GM06990 (cell line): Measurements from ENCODE around the gene SLC17A1.

Experiments used
- DNase-seq: peaks from one replicate; pipeline ENCODE4 v3.0.0-alpha.2; 2011; ENCODE audit not compliant: insufficient read length; ENCODE audit errors: extremely low read depth
- H3K27me3 ChIP-seq: replicated peaks from 2 replicates; pipeline ENCODE4 v1.6.0; 2011; ENCODE audit warnings: low read length; ENCODE audit not compliant: control insufficient read depth, insufficient read depth
- H3K36me3 ChIP-seq: 2 replicates; pipeline ENCODE4 v1.5.1; 2011; ENCODE audit warnings: low read length; ENCODE audit not compliant: control insufficient read depth, insufficient read depth
- H3K4me3 ChIP-seq: replicated peaks from 2 replicates; pipeline ENCODE4 v1.5.1; 2011; ENCODE audit warnings: low read depth, mild to moderate bottlenecking, control low read depth, low read length
- TF ChIP-seq, protein P1 (sequence below): IDR thresholded peaks from 2 replicates; pipeline ENCODE4 v1.5.1; 2011; ENCODE audit warnings: low read length, control low read depth, mild to moderate bottlenecking, inconsistent platforms; ENCODE audit not compliant: insufficient read depth, poor library complexity, severe bottlenecking

SLC17A1 gene

DNA sequence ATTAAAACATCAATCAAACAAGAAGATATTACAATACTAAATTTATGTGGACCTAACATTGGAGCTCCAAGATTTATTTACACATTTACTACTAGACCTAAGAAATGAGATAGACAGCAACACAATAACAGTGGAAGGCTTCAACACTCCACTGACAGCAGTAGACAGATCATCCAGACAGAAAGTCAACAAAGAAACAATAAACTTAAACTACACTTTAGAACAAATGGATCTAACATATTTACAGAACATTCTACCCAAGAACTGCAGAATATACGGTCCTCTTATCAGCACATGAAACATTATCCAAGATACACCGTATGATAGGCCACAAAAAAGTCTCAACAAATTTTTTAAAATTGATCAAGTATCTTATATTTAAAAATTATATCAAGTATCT lies 27.0 kb downstream of the SLC17A1 start:
- Histone ChIP-seq H3K4me3 (no peak overlapping the region), H3K27me3 (no peaks in the 10 kb centered on the region), H3K36me3 (no peaks in the 10 kb centered on the region)
- no peak for DNase-seq
- TF ChIP-seq, protein P1, sequence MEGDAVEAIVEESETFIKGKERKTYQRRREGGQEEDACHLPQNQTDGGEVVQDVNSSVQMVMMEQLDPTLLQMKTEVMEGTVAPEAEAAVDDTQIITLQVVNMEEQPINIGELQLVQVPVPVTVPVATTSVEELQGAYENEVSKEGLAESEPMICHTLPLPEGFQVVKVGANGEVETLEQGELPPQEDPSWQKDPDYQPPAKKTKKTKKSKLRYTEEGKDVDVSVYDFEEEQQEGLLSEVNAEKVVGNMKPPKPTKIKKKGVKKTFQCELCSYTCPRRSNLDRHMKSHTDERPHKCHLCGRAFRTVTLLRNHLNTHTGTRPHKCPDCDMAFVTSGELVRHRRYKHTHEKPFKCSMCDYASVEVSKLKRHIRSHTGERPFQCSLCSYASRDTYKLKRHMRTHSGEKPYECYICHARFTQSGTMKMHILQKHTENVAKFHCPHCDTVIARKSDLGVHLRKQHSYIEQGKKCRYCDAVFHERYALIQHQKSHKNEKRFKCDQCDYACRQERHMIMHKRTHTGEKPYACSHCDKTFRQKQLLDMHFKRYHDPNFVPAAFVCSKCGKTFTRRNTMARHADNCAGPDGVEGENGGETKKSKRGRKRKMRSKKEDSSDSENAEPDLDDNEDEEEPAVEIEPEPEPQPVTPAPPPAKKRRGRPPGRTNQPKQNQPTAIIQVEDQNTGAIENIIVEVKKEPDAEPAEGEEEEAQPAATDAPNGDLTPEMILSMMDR = no peak

DNA sequence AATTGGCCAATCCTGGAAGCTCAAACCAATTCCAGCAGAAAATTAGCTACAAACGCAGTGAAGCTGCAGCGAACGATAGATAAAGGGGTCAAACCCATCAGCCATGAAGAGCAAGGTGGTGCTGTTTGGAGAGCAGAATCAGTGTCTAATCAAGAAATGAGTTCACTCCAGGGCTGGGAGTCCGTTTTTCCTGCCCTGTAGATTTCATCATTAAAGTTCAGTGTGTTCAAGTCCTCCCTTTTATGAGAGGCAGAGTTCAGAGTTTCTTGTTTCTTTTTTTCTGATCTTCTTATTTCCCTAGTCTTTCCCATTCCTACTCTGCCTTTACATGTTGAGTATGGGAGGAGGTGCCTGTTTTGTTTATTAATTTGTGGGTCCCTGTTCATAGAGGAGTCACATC lies 30.4 kb downstream of the SLC17A1 start:
- DNase-seq = no peak
- Histone ChIP-seq H3K4me3 (no peak overlapping the region), H3K36me3 (no peaks in the 10 kb centered on the region), H3K27me3 (no peaks in the 10 kb centered on the region)
- TF ChIP-seq, protein P1 = no peak

DNA sequence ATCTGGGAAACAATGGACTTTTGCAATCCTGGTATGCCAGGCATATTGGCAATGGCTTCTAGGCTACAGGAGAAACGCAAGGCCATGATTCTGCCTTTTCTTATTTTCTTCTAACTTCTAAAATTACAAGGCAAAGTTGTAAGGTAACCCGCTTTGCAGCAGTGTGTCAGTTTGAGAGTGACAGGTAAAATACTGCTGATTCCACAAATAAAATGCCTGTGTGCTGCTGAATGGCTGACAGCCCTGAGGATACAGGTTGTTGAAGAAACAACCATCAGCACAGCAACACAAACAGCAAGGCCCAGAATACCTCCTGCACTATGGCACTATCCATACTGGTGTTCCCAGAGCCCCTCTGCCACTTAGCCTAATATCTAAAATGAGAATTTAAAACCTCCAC lies 37.1 kb downstream of the SLC17A1 start:
- TF ChIP-seq, protein P1 = no peak
- DNase-seq = no peak
- H3K36me3 ChIP-seq = no peaks in the 10 kb centered on the region
- no peak overlapping the region for H3K4me3 ChIP-seq
- no peaks in the 10 kb centered on the region for H3K27me3 ChIP-seq

DNA sequence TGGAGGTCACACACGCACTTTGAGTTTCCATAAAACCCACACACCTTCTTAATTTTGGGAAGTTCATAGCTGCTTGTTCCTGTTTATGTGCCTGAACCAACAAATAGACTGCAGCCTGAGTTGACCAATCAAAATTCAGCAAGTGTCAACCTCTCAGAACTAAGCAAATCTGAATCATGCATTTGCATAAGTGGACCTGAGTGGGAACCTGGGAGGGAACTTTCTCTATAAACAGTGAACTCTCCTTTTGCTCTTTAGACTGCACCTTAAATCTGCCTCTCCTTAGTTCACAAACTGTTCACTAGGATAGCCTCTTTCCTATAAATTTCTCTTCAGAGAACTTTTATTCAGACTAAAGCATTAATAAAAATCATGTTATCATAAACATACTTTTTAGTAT lies 37.9 kb downstream of the SLC17A1 start:
- Histone ChIP-seq H3K27me3 (no peaks in the 10 kb centered on the region), H3K36me3 (no peaks in the 10 kb centered on the region), H3K4me3 (no peak overlapping the region)
- DNase-seq = no peak
- TF ChIP-seq, protein P1 = no peak

DNA sequence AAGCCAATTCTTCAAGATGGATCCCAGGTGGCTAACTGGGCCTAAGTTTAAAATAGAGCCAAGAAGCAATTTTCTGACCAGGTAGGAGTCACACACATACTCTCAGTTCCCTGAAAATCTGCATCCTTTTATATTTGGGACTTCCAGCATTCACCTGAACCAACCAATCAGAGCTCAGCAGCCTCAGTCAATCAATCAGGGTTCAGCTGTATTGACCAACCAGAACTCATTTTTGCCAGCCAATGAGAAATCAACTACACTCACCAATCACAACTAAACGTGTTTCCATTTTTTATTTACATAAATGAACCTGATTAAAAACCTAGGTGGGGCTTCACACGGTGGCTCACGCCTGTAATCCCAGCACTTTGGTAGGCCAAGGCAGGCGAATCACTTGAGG lies 39.8 kb downstream of the SLC17A1 start:
- H3K4me3 ChIP-seq = no peak overlapping the region
- no peaks in the 10 kb centered on the region for H3K36me3 ChIP-seq
- no peak for DNase-seq
- H3K27me3 ChIP-seq = no peaks in the 10 kb centered on the region
- TF ChIP-seq, protein P1 = no peak

DNA sequence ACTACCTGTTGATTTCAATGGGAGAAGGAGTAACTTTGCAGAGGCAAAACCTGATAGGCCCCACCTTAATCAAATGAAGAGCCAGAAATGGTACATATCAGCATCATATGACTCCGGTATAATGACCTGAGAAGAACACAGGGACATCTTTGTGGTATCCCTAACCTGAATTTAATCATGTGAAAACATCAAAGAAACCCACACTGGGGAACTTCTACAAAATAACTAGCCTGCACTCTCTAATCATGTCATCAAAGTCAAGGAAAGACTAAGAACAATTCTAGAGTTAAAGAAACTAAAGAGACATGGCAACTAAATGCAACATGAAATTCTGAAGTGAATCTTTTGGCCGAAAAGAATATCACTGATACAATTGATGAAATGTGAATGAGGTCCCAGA lies 42.4 kb downstream of the SLC17A1 start:
- TF ChIP-seq, protein P1 = no peak
- Histone ChIP-seq H3K4me3 (no peak overlapping the region), H3K36me3 (no peaks in the 10 kb centered on the region), H3K27me3 (no peaks in the 10 kb centered on the region)
- DNase-seq = no peak
